Panc1 (cell line): ENCODE results near the gene RAB22A.

Experiments used
- CTCF ChIP-seq: fragments of 450-650 bp; IDR thresholded peaks from 2 replicates; pipeline ENCODE4 v1.5.1; 2017; ENCODE audit warnings: mild to moderate bottlenecking
- POLR2AphosphoS5 ChIP-seq: IDR thresholded peaks from 2 replicates; pipeline ENCODE4 v1.6.1; 2012; ENCODE audit warnings: mild to moderate bottlenecking, low read depth, low read length, moderate library complexity
- REST ChIP-seq, 2 experiments: IDR thresholded peaks; 2 replicates each; pipeline ENCODE4 v1.6.1; 2011 to 2012; ENCODE audit warnings: low read depth in 2 of 2, control low read depth in 1 of 2, low read length in 1 of 2, mild to moderate bottlenecking in 1 of 2, moderate library complexity in 1 of 2; ENCODE audit not compliant: insufficient read depth in 1 of 2
- SIN3A ChIP-seq: IDR thresholded peaks from 2 replicates; pipeline ENCODE4 v1.6.1; 2012; ENCODE audit warnings: low read depth, mild to moderate bottlenecking, low read length, moderate library complexity, borderline replicate concordance; ENCODE audit not compliant: insufficient read depth
- TCF7L2 ChIP-seq: IDR thresholded peaks from 2 replicates; pipeline ENCODE4 v1.6.1; 2011; ENCODE audit warnings: mild to moderate bottlenecking, low read depth, low read length, inconsistent platforms

GRCh38 chr20:58274384-58274783, 35.1 kb upstream of the RAB22A start:
- no peak for TF ChIP-seq CTCF
- no peak for TF ChIP-seq POLR2AphosphoS5
- TF ChIP-seq REST (IDR thresholded peaks at IDR 0.05; ENCODE audit: insufficient read depth in 1 of 2, low read depth in 2 of 2, low read length in 1 of 2) = no peak
- no peak for TF ChIP-seq TCF7L2
- no peak for TF ChIP-seq SIN3A
